ENCODE data around the gene ARSG.

ARSG gene

GRCh38 chr17:68441070-68441770 lies 149.9 kb downstream of the ARSG start:
- in situ Hi-C loops (cut with HindIII; ENCODE audit: low sequenced_read_pairs), result no loop called here

- in situ Hi-C loops (cut with HindIII; ENCODE audit: low sequenced_read_pairs), result no loop called here
Measured at GRCh38 chr17:68443972-68444464, 152.7 kb downstream of the ARSG start.

- in situ Hi-C loops (cut with HindIII; ENCODE audit: low sequenced_read_pairs), result no loop called here
Measured at GRCh38 chr17:68445671-68446070, 154.4 kb downstream of the ARSG start.

DNA sequence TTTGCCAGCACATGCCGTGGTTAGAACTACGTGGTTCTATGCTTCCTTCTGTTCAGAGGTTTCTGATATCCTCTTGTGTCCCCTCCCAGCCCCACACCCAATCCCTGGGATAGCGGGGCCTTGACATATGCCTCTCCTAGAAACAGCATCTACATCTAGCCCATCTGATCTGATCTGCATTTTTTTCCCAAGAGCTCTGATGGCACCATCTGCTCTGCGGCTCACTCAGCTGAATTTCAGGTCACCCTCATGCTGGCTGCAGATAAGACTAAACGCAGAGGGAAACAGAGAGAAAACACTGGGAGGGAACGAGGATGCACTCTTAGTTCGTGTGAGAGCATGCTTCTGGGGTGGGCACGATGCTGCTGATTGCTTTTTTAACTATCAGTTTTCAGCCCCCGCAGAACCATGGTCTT lies 155.3 kb downstream of the ARSG start:
- in situ Hi-C loops (cut with HindIII; ENCODE audit: low sequenced_read_pairs), result no loop called here

DNA sequence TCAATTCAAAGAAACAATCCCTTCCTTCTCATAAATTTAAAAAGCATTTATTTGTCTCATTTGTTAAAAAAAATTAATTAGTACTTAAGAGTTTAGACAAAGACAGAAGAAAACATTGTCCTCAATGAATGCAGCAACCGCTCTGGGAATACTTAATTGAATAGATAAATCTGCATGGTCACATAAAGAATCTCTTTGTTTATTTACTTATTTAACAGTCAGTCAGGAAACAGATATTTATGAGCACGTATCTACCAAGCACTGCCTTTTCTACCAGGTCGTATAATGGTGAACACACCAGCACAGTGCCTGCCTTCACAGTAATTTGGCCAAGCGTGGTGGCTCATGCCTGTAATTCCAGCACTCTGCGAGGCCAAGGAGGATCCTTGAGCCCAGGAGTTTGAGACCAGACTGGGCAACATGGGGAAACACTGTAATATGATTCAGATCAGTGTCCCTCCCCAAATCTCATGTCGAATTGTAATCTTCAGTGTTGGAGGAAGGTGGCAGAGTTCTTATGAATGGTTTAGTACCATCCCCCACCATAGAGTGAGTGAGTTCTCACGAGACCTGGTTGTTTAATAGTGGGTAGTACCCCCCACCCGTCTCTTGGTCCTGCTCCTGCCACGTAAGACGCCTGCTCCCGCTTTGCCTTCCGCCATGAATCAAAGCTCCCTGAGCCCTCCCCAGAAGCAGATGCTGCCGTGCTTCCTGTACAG lies 157.9 kb downstream of the ARSG start:
- in situ Hi-C loops (cut with HindIII; ENCODE audit: low sequenced_read_pairs), result no loop called here

GRCh38 chr17:68450391-68450790 lies 159.1 kb downstream of the ARSG start:
- in situ Hi-C loops (cut with HindIII; ENCODE audit: low sequenced_read_pairs), result no loop called here

DNA sequence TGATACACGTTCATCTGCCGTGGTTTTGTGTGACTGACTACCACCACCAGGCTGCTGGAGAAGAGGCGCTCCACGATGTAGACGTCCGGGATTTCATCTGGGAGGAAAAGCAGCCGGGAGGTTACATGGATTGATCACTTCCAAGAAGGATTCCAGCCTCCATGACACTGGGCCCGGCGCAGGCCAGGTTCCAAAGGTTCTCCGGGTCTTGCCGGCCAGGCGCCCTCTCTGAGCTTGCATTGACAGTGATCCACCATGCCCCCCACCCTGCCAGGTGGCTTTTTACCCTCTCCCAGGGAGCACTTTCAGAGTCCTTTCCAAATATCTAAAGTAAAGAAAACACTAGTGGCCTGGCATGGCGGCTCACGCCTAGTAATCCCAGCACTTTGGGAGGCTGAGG lies 159.5 kb downstream of the ARSG start:
- in situ Hi-C loops (cut with HindIII; ENCODE audit: low sequenced_read_pairs), result no loop called here

GRCh38 chr17:68451670-68452354 lies 160.5 kb downstream of the ARSG start:
- in situ Hi-C loops (cut with HindIII; ENCODE audit: low sequenced_read_pairs), result no loop called here

DNA sequence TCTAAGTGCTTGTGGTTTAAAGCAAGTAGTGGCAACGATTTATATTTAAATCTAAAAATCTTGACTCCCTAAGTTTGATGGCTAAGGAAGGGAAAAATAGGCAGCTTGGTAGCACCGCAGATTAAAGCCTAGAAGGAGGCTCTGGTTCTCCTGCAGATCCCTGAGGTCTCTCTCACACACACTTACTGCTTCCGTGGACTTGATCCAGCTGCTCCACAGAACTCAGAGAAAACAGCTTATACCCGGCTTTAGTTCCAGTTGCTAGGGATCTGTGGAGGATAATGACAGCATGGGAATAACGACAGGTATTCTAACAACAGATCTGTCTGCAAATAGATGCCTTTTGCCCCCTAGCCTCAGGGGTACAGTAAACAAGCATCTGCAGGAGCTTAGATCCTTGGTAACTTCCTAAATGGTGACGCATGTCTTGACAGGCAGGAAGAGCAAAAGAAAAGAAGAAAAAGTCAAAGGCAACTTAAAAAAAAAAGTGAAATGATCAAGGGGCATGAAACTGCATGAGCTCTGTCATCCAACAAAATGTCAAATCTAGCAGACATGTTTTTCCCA lies 161.5 kb downstream of the ARSG start:
- in situ Hi-C loops (cut with HindIII; ENCODE audit: low sequenced_read_pairs), result no loop called here

DNA sequence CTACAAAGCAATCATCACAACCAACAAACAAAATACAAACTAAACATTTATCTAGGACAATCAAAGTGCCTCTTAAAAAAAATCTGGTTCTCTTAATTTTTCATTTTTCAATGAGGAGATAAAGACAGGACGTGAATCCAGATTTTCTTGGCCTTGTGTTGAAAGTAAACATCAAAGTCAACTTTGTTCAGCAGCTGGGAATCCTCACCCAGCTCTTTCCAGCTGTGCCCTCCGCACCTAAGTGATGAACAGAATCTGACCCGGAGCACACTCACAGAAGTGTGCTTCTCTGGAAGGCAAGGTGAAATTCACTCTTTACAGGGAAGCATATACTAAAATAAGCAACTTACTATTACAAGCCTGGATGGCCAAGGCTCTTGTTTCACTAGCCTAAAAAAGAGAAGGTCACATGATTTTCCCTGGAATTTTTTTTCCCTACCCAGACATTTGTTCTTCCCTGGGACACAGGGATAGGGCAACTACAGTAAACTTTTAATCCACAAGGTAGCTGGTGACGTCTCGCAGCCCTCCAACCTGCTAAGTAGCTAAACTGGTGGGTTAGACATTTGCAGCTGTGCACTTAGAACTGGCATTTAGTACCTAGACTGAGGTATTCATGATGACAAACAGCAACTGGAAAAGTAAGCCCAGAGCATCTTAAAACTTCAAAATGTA lies 162.8 kb downstream of the ARSG start:
- in situ Hi-C loops (cut with HindIII; ENCODE audit: low sequenced_read_pairs), result no loop called here

DNA sequence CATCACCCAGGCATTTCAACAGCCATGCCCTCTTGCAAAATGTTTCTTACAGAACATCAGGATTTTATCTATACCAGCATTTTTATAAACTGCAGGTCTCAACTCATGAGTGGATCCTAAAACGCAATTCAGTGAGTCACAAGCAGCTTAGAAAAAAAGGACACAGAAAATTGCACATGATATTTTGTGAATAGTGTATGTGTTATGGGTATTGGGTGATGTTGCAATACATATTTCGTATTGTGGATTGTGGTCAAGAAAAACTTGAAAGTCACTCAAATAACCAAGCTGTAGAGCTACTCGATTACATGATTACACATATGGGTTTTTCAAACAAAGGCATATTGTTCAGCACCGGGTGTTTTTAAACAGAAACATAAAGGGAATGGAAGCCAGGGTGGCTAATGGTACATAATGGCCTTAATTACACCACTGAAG lies 164.6 kb downstream of the ARSG start:
- in situ Hi-C loops (cut with HindIII; ENCODE audit: low sequenced_read_pairs), result no loop called here

DNA sequence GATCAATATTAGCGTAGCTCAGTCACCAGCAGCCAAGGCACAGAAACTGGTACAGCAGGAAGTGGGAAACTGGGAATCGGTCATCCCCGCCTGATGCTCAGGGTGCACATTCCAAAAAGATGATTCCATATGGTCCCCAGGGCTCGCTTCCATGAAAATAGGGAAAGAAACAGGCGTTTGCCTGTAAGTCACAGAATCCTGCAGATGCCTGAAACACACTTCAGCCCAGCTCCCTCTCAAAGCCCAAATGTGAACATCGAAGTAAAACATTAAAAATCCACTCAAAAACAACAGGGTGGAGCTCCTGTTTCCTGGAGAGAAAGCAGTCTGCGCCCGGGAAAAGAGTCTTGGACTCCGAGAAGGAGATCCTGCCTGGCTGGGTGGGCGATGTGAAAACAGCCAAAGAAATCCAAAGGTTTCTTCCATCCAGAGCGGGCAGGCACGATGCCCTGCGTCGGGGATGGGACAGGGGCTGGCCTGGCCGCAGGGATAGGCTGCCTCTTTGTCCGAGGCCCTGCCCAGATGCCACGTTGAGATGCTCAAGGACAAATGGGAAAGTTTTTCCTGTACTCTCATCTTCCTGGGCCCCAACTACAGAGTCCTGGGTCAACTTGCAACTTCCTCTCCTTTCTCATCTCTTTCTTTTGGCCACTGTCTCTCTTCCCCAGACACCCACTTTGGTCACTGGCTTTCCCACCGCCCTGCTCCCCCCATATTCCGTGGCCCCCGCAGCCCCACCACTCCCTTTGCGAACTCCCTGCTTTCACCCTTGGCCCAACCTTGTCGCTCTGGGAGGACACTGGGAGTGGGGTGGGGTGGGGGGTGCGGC lies 165.3 kb downstream of the ARSG start:
- in situ Hi-C loops (cut with HindIII; ENCODE audit: low sequenced_read_pairs), result no loop called here

DNA sequence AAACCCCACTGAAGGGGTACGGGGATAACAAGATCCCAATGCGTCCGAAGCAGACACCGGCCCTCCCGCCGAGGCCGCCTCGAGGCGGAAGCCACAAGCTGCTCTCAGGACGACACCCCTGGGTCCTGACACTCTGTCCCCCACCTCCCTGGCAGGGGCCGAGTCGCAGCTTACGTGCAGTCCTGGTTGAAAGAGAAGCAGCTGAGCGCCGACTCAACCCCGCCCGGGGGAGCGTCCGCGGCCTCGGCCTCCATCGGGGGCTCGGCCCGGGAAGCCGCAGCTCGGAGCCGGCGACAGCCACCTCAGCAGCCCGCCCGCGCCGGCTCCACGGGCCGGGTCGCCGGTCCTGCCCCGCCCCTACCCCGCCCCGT lies 165.9 kb downstream of the ARSG start, which contains the start of gene WIPI1:
Gene WIPI1 (minus strand): TSS at position 329 of the 371 bp plus-strand sequence. CDS start 75 bp downstream, at position 254.
- in situ Hi-C loops (cut with HindIII; ENCODE audit: low sequenced_read_pairs), result no loop called here

- in situ Hi-C loops (cut with HindIII; ENCODE audit: low sequenced_read_pairs), result no loop called here
Measured at GRCh38 chr17:68457539-68458259, 166.4 kb downstream of the ARSG start.

GRCh38 chr17:68458260-68459036 lies 167.2 kb downstream of the ARSG start:
- in situ Hi-C loops (cut with HindIII; ENCODE audit: low sequenced_read_pairs), result no loop called here

DNA sequence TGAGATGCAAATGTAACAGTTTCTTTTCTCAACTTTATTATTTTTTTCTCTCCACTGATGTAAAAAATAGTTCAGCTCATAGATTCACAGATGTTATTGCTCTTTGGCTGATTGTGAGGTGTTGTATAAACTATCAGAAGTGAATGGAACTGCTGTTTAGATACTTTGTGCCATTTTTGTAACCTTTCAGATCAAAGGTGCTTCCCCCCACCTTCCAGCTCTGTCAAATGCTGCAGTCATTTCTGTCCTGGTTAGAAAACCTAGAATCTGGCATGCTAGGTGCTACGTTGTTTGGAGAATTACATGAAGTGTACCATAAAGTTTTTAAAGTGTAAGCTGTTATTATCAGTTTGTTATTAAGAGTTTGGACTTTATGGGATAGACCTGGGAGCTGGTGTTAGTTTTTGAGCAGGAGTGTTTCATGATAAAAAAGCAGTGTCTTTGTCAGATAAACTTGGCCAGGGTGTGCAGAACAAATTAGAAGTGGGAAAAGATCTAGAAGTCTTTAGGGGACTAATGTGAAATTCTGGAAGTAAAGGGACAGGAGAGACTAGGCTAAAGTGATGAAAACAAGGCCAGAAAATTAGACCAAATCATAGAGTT lies 167.8 kb downstream of the ARSG start:
- in situ Hi-C loops (cut with HindIII; ENCODE audit: low sequenced_read_pairs), result no loop called here

- in situ Hi-C loops (cut with HindIII; ENCODE audit: low sequenced_read_pairs), result no loop called here
Measured at GRCh38 chr17:68460146-68460545, 168.9 kb downstream of the ARSG start.

DNA sequence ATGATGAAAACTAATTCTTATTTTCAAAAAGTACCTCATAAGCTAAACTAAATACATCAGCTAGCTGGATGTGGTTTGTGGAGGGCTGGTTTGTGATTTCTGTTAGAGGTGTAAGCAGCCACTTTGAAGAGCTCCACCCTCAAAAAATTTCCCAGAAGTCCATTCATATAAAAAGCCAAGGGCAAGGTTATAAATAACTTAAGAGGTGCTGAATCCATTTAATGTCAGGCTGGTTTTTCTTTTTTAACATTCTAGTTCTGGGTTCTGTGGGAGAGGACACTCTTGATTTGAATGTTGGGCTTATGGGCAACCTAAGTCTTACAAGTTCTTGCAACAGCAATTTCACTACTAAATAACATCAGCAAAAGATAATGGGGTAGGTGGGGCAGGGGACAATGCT lies 169.4 kb downstream of the ARSG start:
- in situ Hi-C loops (cut with HindIII; ENCODE audit: low sequenced_read_pairs), result no loop called here

All from DLD1 (cell line).